COR-L47 (cell line): ENCODE results near the gene PARN.

Experiments
- DNase-seq: peaks from one replicate; lab custom pipeline; 2025; lab: John Stamatoyannopoulos, UW

The PARN gene

GRCh38 chr16:14529010-14529669 is 100.9 kb downstream of the PARN start:
- DNase-seq = peak; percentile 18

DNA sequence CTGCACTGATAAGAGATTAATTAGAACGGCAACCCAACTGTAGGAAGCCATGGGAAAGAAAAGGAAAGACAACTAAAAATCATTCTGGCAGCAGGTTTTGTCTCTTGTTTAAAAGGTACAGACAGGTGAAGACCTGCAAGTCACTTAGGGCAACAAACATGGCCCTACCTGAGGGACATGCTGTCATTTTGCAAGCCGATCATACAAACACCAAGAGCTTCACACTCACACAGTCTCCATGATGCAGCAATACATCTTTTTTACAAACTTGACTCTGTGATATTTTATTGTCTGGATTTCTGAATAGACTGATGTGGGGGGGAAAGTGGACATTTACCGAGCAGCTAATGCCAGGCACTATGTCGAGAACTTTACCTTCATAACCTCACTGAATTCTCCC is 101.8 kb downstream of the PARN start:
- no peak for DNase-seq

DNA sequence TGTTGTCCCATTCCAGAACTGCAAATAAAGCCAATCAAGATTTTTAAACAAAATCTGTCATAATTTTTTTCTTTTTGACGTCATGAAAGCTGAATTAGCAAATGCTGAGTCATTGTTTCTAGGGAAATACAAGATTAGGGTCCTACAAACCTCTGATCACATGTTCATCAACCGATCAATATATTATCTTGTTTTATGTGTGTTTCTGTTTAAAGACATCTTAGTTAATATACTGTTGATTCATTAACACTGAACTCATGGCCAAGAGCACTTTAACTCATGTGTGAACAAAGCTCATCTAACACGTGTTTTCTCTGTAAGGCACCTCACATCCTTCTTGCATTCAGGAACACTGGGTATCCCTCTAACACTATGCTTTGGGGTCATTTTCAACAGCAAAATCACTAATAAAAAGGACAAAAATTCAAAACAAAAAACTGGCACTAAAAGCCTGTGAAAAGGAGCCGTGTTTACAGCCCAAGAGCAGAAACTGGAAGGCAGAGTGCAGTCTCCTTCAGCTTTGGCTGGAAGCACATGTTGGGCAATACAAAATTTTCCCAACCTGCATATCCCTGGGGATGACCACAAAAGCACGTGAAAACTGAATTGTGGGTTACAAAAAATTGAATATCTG is 102.5 kb downstream of the PARN start:
- DNase-seq = no peak

DNA sequence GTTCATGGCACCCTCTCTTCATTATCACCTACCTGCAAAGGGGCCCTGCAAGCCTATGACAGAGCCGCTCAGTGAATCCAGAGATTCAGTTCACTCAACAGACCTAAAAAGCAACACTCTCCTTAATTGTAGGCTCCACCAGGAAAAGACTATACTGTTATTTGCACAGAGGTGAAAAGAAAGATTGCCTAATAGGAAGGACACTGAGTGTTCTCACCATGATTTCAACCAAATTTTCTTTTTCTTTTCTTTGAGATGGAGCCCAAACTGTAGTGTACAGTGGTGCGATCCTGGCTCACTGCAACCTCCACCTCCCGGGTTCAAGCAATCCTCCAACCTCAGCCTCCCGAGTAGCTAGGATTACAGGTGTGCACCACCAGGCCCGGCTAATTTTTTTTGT is 104.5 kb downstream of the PARN start:
- DNase-seq = no peak

DNA sequence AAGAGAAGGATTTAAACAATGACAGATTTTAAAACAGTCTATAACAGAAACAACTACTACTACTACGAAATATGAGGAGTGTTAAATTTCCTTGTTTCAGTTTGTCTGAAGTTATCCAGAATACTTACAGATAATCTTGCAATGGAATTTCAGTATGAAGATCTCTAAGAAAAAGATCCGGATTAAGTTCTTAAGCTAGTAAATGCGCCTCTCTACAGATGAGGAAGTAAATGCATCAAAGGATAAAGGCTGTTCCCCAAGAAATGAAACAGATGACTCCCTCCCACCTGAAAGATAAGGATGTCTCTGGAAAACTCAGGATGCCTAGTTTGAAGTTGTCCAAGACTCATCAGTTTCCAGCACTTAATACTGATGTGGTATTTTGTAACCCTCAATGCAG is 105.1 kb downstream of the PARN start:
- DNase-seq = no peak

GRCh38 chr16:14523632-14524031 is 106.4 kb downstream of the PARN start:
- DNase-seq = no peak

GRCh38 chr16:14522671-14523070 is 107.4 kb downstream of the PARN start:
- DNase-seq = no peak

DNA sequence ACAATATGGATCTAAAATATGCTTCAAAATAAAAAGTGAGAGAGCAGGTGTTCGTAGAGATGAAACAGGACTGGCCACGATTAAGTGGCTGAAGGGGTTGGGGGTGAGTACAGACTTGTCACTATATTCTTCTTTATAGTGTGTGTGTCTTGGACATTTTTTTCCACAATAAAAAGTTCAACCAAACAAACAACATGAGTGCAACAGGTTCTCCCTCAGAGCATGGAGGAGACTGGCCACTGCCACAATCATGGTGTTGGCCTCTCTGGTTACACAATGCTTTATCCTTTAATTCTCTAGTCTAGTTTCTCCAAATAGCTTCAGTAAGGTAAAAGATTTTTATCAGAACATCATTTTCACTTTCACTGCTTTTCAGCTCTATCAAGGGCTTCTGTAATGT is 109.3 kb downstream of the PARN start:
- DNase-seq = no peak

- DNase-seq = no peak
Observed at GRCh38 chr16:14514967-14515366, 115.1 kb downstream of the PARN start.

DNA sequence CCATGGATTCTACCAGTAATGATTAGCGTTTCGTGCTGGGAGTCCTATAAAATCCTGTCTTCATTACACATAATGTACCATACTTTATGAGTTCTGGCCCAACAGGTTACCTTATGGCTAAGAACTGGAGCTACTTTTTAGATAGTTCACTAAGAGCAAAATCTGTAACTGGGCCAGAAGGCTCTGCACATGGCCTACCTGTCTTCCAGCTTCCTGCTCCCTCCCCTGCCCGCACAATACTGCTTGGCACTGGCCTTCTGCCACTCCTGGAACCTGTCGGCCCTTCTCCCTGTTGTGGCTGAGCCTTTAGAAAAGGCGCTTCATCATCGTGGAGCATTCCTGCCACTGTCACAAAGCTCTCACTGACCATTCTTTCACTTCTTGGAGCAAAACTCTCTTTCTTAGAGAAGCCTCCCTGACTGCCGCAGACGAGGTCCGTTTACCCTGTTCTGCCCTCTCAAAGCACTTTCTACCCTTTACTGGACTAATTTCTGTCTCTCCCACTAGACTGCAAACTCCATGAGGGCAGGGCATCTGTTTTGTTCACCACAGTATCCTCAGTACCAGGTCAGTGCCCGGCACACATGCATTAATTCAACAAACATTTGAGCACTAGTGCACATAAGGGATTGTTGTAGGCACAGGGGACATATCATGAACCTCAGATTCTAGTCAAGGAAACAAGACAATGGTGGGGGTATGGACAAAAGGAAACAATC is 116.5 kb downstream of the PARN start:
- no peak for DNase-seq

GRCh38 chr16:14511800-14512135 is 118.3 kb downstream of the PARN start:
- DNase-seq = no peak

DNA sequence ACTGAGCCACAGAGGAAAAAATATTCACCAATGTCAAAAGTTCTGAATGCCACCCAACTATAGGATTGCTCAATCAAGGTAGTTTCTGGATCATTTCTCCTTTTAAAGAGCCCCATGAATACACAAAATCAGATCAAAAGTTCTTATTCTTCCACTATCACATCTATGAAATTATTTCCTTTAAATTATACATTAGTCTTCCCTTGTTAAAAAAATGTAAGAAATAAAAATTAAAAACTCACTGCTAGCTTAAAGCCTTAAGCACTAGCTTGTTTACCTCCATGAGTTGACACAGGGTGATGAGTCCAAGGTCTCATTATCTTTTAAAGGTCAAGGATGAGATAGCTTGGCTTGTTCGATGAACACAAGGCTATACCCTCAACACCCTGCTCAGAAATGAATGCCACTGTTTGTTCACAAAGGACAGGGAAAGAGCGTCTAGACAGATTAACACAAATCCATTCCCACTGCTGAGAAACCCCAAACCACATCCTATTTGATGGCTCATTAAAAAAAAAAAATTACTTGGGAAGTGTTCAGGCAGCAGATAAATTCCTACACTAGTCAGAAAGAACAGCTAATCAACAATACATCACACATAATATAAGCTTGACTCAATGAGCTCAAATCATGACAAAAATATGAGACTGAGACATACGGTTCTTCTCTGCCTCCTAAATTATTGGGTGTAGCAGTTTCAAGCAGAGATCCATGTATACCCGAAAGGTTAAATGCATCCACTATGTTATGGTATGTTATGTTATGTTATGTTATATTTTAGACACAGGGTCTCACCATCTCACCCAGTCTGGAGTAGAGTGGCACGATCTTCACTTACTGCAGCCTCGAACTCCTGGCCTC is 118.9 kb downstream of the PARN start:
- no peak for DNase-seq

DNA sequence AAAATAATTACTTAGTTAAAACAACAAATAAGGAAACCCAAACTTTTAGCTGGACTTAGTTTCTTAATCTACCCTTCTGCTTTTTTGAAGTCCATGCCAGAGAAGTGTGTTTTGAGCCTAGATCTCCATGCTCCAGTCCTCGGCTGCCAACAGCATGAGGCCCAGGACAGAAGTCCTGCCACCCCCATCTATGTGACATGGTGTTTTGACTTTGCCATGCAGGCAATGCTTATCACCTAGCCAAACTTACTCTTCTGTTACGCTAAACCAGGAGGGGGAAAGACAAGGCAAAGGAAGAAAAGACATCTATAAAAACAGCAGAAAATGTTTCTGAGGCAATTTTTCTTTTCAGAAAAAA is 119.5 kb downstream of the PARN start:
- no peak for DNase-seq

DNA sequence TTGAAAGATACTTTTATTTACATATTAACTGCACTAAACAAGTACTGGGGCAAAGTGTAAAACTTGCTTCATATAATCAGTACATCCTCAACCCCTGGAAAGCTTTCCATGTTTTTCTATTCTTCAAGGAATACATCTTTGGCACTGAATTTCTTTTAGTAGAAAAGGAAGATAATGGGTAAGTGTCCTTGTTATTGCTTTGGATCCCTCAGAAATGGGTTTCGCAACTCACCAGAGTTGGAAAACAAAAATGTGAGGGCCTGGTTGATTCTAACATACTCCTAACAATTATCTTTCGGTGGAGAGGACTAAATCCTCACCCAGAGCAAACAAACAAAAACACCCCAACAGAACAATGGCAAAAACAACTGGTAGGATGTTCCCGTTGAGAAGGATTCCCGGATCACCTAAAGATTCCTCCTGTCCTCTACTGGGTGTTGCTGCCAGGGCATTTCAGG is 120.4 kb downstream of the PARN start:
- no peak for DNase-seq

DNA sequence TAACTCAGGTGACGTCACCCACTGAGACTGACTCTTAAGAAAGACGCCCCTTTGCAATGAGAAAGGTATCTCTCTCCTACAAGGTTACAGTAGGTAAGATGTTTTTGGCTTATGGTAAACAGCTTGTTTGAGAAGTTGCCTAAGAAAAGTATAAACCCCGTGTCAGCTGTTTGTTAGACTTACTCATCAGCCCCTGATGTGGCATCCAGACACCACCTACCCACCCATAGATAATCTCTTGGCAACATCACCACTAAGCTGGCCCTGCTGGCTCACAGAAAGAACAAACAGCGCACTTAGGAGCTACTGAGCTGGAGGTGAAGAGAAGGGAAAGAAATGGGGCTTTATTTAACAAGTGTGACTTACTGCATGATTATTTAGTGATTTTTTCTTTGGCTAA is 121.0 kb downstream of the PARN start:
- no peak for DNase-seq

DNA sequence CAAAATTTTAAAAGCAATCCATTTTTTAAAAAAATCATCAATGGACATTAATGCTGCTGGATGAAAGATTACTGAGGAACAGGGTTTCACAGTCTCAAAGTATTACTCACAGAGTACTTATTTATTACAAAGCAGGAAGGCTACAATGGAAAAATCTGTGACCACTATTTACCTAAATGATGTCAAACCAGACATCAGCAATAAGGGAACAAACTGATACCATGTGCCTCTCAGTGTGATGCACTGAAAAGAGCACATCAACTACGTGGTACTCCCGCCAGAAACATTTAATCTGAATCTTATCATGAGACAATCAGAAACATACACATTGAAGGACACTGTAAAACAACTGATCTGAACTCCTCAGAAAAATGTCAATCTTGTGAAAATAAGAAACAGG is 124.2 kb downstream of the PARN start:
- no peak for DNase-seq

GRCh38 chr16:14502932-14503741 is 126.9 kb downstream of the PARN start:
- no peak for DNase-seq

DNA sequence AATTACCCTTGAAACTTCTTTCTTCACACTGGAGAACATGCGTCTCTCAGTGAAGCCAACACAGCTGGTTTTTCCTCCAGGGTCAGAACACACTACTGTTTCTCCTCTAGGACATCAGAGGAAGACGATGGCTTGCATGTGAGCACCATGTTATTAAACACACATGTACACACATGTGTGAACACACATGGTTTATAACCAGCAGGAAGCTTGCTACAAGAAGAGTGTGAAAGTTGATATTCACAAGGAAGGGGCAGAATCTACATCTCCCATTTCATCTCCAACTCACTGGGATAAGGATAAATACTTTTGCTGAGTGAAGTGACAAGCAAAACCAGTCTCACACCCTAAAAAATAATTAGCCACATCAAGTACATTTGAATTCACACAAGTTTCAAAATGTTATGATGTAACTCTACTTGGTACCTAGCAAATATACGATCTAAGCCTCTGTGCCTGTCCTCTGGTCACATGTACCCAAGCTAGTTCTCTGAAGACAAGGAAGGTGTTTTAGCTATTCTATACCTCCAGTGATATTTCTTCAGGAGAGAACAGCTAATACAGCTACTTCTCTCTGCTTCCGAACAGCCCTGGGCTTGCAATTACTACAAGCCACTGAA is 127.7 kb downstream of the PARN start:
- no peak for DNase-seq

GRCh38 chr16:14501331-14502255 is 128.5 kb downstream of the PARN start:
- peak; percentile 13 for DNase-seq

- DNase-seq = no peak
Observed at GRCh38 chr16:14500791-14501190, 129.3 kb downstream of the PARN start.
